GM12873 (cell line): ENCODE results near the gene GNB2.

Experiments
- TF ChIP-seq, protein P1 (sequence below): IDR thresholded peaks from 2 replicates; pipeline ENCODE4 v1.5.1; 2012; ENCODE audit warnings: low read depth, mild to moderate bottlenecking, moderate library complexity, low read length, control low read depth; ENCODE audit not compliant: insufficient read depth; ENCODE audit errors: missing control alignments

The GNB2 gene

GRCh38 chr7:100676501-100677306 lies 3.2 kb downstream of the GNB2 start:
- TF ChIP-seq, protein P1, sequence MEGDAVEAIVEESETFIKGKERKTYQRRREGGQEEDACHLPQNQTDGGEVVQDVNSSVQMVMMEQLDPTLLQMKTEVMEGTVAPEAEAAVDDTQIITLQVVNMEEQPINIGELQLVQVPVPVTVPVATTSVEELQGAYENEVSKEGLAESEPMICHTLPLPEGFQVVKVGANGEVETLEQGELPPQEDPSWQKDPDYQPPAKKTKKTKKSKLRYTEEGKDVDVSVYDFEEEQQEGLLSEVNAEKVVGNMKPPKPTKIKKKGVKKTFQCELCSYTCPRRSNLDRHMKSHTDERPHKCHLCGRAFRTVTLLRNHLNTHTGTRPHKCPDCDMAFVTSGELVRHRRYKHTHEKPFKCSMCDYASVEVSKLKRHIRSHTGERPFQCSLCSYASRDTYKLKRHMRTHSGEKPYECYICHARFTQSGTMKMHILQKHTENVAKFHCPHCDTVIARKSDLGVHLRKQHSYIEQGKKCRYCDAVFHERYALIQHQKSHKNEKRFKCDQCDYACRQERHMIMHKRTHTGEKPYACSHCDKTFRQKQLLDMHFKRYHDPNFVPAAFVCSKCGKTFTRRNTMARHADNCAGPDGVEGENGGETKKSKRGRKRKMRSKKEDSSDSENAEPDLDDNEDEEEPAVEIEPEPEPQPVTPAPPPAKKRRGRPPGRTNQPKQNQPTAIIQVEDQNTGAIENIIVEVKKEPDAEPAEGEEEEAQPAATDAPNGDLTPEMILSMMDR: no peak

DNA sequence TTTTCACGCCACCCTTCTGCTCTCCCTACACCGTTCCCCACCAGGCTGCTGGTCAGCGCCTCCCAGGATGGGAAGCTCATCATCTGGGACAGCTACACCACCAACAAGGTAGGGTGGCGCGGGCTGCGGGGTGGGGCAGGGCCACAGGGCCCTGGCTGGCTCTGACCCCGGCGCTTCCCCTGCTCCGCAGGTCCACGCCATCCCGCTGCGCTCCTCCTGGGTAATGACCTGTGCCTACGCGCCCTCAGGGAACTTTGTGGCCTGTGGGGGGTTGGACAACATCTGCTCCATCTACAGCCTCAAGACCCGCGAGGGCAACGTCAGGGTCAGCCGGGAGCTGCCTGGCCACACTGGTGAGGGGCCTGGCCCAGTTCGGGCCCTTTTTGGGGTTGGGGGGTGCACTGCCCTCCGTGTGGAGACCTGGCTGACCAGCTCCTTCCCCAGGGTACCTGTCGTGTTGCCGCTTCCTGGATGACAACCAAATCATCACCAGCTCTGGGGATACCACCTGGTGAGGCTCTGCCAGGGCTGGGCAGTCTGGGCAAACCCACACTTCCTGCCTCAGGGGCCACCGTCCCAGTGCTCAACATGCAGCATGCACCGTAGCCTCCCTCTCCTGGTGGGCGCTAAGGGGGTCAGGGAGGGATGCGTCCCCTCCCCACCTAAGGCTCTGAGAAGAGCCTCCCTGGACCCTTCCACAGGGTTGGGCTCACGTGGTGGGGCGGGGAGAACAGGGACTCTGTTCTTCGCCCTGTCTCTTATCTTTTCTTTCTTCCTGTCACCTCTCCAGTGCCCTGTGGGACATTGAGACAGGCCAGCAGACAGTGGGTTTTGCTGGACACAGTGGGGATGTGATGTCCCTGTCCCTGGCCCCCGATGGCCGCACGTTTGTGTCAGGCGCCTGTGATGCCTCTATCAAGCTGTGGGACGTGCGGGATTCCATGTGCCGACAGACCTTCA lies 4.0 kb downstream of the GNB2 start:
- TF ChIP-seq, protein P1: no peak

DNA sequence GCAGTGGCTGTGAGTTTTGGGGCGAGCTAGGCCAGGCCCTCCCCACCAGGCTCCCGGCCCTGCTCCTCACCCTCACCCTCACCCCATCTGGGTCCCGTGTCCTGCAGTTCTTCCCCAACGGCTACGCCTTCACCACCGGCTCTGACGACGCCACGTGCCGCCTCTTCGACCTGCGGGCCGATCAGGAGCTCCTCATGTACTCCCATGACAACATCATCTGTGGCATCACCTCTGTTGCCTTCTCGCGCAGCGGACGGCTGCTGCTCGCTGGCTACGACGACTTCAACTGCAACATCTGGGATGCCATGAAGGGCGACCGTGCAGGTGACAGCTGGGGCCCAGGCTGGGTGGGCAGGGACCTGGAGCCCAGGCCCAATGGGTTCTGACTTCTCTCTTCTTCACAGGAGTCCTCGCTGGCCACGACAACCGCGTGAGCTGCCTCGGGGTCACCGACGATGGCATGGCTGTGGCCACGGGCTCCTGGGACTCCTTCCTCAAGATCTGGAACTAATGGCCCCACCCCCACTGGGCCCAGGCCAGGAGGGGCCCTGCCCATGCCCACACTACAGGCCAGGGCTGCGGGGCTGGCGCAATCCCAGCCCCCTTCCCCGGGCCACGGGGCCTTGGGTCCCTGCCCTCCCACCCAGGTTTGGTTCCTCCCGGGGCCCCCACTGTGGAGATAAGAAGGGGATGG lies 4.9 kb downstream of the GNB2 start:
- TF ChIP-seq, protein P1: no peak

- TF ChIP-seq, protein P1: no peak
Measured at GRCh38 chr7:100679129-100679926, 5.8 kb downstream of the GNB2 start.

- TF ChIP-seq, protein P1: no peak
Measured at GRCh38 chr7:100679927-100680575, 6.5 kb downstream of the GNB2 start.

DNA sequence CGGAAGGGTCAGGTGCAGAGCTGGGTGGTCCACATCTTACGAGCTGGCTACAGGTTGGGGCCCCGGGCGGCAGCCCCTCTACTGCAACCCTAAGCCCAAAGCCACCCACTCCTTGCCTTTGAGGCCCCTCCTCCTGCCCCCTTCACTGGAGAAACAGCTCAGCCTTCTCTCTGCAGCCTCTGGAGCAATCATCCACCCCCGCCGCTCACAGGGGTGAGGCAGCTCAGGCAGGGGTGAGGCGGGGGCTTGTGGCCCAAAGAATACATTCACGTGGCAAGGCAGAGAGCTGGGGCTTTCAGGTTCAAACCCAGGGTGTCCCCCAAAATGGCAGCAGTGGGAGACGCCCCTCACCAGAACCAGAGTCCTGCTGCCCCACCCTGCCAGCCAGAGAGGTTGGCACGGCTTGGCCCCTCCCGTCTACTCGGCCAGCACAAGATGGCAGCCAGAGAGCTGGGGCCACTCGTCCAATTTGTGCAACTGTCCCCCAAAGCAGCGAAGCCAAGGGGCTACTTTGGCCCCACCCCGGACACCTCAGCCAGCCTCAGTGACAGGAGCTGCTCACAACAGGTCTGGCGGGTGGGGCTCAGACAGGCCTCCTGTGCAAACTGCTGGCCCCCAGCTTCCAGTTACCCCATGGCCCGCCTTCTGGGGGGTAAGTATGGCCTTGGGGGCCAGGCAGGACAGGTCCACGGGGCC lies 7.2 kb downstream of the GNB2 start:
- TF ChIP-seq, protein P1: no peak
